Measurements from ENCODE around the gene SF3B3.

Gene SF3B3

GRCh38 chr16:70590722-70591415 is 67.3 kb downstream of the SF3B3 start:
- DNase-seq (ENCODE audit: low read depth): no peak

GRCh38 chr16:70591615-70592014 is 68.0 kb downstream of the SF3B3 start:
- DNase-seq (ENCODE audit: low read depth): no peak

- DNase-seq (ENCODE audit: low read depth): no peak
These were observed 68.5 kb downstream of the SF3B3 start for GRCh38 chr16:70592106-70592571.

GRCh38 chr16:70593544-70593943 is 69.9 kb downstream of the SF3B3 start:
- DNase-seq (ENCODE audit: low read depth): no peak

GRCh38 chr16:70594569-70594968 is 71.0 kb downstream of the SF3B3 start:
- no peak for DNase-seq (ENCODE audit: low read depth)

GRCh38 chr16:70597135-70597835 is 73.7 kb downstream of the SF3B3 start:
- DNase-seq (ENCODE audit: low read depth): no peak

- no peak for DNase-seq (ENCODE audit: low read depth)
These were observed 75.4 kb downstream of the SF3B3 start for GRCh38 chr16:70598937-70599503.

GRCh38 chr16:70600730-70601129 is 77.1 kb downstream of the SF3B3 start:
- DNase-seq (ENCODE audit: low read depth): no peak

GRCh38 chr16:70601576-70602575 is 78.3 kb downstream of the SF3B3 start:
- no peak for DNase-seq (ENCODE audit: low read depth)

GRCh38 chr16:70602831-70603230 is 79.2 kb downstream of the SF3B3 start:
- no peak for DNase-seq (ENCODE audit: low read depth)

- DNase-seq (ENCODE audit: low read depth): no peak
These were observed 81.0 kb downstream of the SF3B3 start for GRCh38 chr16:70604407-70605282.

GRCh38 chr16:70605283-70605657 is 81.7 kb downstream of the SF3B3 start:
- DNase-seq (ENCODE audit: low read depth): no peak

GRCh38 chr16:70608521-70608920 is 84.9 kb downstream of the SF3B3 start:
- DNase-seq (ENCODE audit: low read depth): no peak

GRCh38 chr16:70610273-70611223 is 86.9 kb downstream of the SF3B3 start:
- no peak for DNase-seq (ENCODE audit: low read depth)

GRCh38 chr16:70611224-70611598 is 87.6 kb downstream of the SF3B3 start:
- no peak for DNase-seq (ENCODE audit: low read depth)

- DNase-seq (ENCODE audit: low read depth): no peak
These were observed 88.2 kb downstream of the SF3B3 start for GRCh38 chr16:70611785-70612303.

- DNase-seq (ENCODE audit: low read depth): no peak
These were observed 89.3 kb downstream of the SF3B3 start for GRCh38 chr16:70612931-70613330.

GRCh38 chr16:70614208-70614951 is 90.8 kb downstream of the SF3B3 start:
- DNase-seq (ENCODE audit: low read depth): no peak

GRCh38 chr16:70615945-70616344 is 92.3 kb downstream of the SF3B3 start:
- DNase-seq (ENCODE audit: low read depth): no peak

Data from stimulated activated CD8-positive, alpha-beta memory T cell treated with anti-CD3 and anti-CD28 coated beads, Interleukin-15, amount 100 ng/mL, for 1 hour (primary cell).